WTC11 (cell line): ENCODE results near the gene TNFRSF1B. TPM values are rescaled to one million over a fixed set of nuclear protein-coding genes. Genes with fewer than 3 reads are reported as not detected.

Experiments
- ATAC-seq: fragments of 200-7000 bp; cut with Tn5 transposase; 2 replicates; pipeline ENCODE4 v1.10.0; 2021; ENCODE audit warnings: mild to moderate bottlenecking, moderate library complexity
- CTCF ChIA-PET: fragments of 300-600 bp; sonication (Branson Sonifier 250); formaldehyde crosslinking; loops from one replicate; lab custom pipeline; 2021; ENCODE audit warnings: antibody characterized with exemption; lab: Charles Lee
- POLR2A ChIA-PET: fragments of 350-600 bp; sonication (Branson Sonifier 250); formaldehyde crosslinking; loops from one replicate; lab custom pipeline; 2021; ENCODE audit warnings: antibody characterized with exemption; lab: Charles Lee
- DNase-seq: peaks from one replicate; pipeline ENCODE4 v3.0.0; 2021; ENCODE audit warnings: low spot score
- H3K27ac Mint-ChIP-seq: 2 replicates; pipeline ENCODE4 v1.8.0; 2021; ENCODE audit warnings: mixed read lengths
- H3K27me3 Mint-ChIP-seq: 2 replicates; pipeline ENCODE4 v1.8.0; 2021; ENCODE audit warnings: low read depth, mild to moderate bottlenecking, moderate library complexity, mixed read lengths
- H3K36me3 Mint-ChIP-seq: 2 replicates; pipeline ENCODE4 v1.8.0; 2021; ENCODE audit warnings: mixed read lengths
- H3K4me1 Mint-ChIP-seq: 2 replicates; pipeline ENCODE4 v1.8.0; 2022; ENCODE audit warnings: mixed read lengths
- H3K4me3 Mint-ChIP-seq: 2 replicates; pipeline ENCODE4 v1.8.0; 2021; ENCODE audit warnings: mild to moderate bottlenecking, moderate library complexity, mixed read lengths
- H3K9me3 Mint-ChIP-seq: 2 replicates; pipeline ENCODE4 v1.8.0; 2021; ENCODE audit warnings: mixed read lengths
- AFF4 ChIP-seq: sonication (generic); formaldehyde crosslinking; IDR thresholded peaks from 2 replicates; pipeline ENCODE4 v1.8.1; 2023; ENCODE audit warnings: mild to moderate bottlenecking, missing genetic modification reagents, borderline replicate concordance
- ATF6 ChIP-seq: sonication (generic); formaldehyde crosslinking; IDR thresholded peaks from 2 replicates; pipeline ENCODE4 v1.8.1; 2023; ENCODE audit warnings: mild to moderate bottlenecking, missing genetic modification reagents
- CREB1 ChIP-seq: sonication (generic); formaldehyde crosslinking; IDR thresholded peaks from 2 replicates; pipeline ENCODE4 v1.8.0; 2023; ENCODE audit warnings: mild to moderate bottlenecking, missing genetic modification reagents
- E2F4 ChIP-seq: sonication (generic); formaldehyde crosslinking; IDR thresholded peaks from 2 replicates; pipeline ENCODE4 v1.8.1; 2022; ENCODE audit warnings: low read depth, mild to moderate bottlenecking, moderate library complexity, missing genetic modification reagents, borderline replicate concordance
- GABPB1 ChIP-seq: sonication (generic); formaldehyde crosslinking; IDR thresholded peaks from 2 replicates; pipeline ENCODE4 v1.8.1; 2023; ENCODE audit warnings: mild to moderate bottlenecking, missing genetic modification reagents
- HMGXB4 ChIP-seq: sonication (generic); formaldehyde crosslinking; IDR thresholded peaks from 2 replicates; pipeline ENCODE4 v1.8.1; 2023; ENCODE audit warnings: mild to moderate bottlenecking, moderate library complexity, missing genetic modification reagents
- JAZF1 ChIP-seq: fragments of 250-450 bp; sonication (Bioruptor Pico); IDR thresholded peaks from 2 replicates; pipeline ENCODE4 v1.9.0; 2021; ENCODE audit warnings: moderate library complexity, mild to moderate bottlenecking, inconsistent platforms
- NR1H2 ChIP-seq: sonication (generic); formaldehyde crosslinking; IDR thresholded peaks from 2 replicates; pipeline ENCODE4 v1.9.0; 2021; ENCODE audit warnings: mild to moderate bottlenecking, moderate library complexity, missing genetic modification reagents
- PRRX2 ChIP-seq: fragments of 250-450 bp; sonication (Bioruptor Pico); IDR thresholded peaks from 2 replicates; pipeline ENCODE4 v1.8.0; 2021; ENCODE audit warnings: mild to moderate bottlenecking
- ZNF232 ChIP-seq: sonication (generic); formaldehyde crosslinking; IDR thresholded peaks from 2 replicates; pipeline ENCODE4 v1.8.0; 2022; ENCODE audit warnings: mild to moderate bottlenecking, missing genetic modification reagents
- ZNF317 ChIP-seq: sonication (generic); formaldehyde crosslinking; IDR thresholded peaks from 2 replicates; pipeline ENCODE4 v1.8.1; 2023; ENCODE audit warnings: low read depth, mild to moderate bottlenecking, moderate library complexity, missing genetic modification reagents, borderline replicate concordance
- ZNF512 ChIP-seq: sonication (generic); formaldehyde crosslinking; IDR thresholded peaks from 2 replicates; pipeline ENCODE4 v1.8.1; 2022; ENCODE audit warnings: missing genetic modification reagents, borderline replicate concordance
- total RNA-seq: library from RNA; stranded (reverse); gene quantifications from 3 replicates; pipeline ENCODE4 v1.2.3, GENCODE V29; 2021

The TNFRSF1B gene
- total RNA-seq, 1 experiment from 2014 or later = 2.7 TPM

GRCh38 chr1:12179111-12179519 is 12.3 kb downstream of the TNFRSF1B start (continued):
- TF ChIP-seq AFF4 (CRISPR knock-in tag) (no peak), CREB1 (no peak), PRRX2 (CRISPR knock-in tag) (no peak)
- TF ChIP-seq, all 79 proteins: peak for 0

GRCh38 chr1:12179676-12180075 is 12.9 kb downstream of the TNFRSF1B start:
- Mint-ChIP-seq H3K9me3 (no peaks in the 10 kb centered on the region), H3K27ac (no peak overlapping the region), H3K4me1 (peaks cover 36% of the 10 kb centered on the region), H3K36me3 (no peaks in the 10 kb centered on the region), H3K27me3 (no peaks in the 10 kb centered on the region; the same call in none of the 2 replicates), H3K4me3 (no peak overlapping the region)
- ChIA-PET CTCF (interaction anchor here (0.8 to 2.6 kb wide), 2 partner anchors 17 to 55 kb away, joined by 3 to 13 read pairs; no protein-coding TSS in a partner anchor), POLR2A (no interaction called here)
- DNase-seq = no peak
- no peak for ATAC-seq
- TF ChIP-seq HMGXB4 (CRISPR knock-in tag) = no peak
- TF ChIP-seq NR1H2 (CRISPR knock-in tag) = no peak
- no peak for TF ChIP-seq ZNF512 (CRISPR knock-in tag)
- TF ChIP-seq ATF6 (CRISPR knock-in tag) = no peak
- no peak for TF ChIP-seq JAZF1 (CRISPR knock-in tag)

GRCh38 chr1:12180315-12180714 is 13.5 kb downstream of the TNFRSF1B start:
- no peak for TF ChIP-seq ZNF232 (CRISPR knock-in tag)
- peak; percentile 68; the same call in 1 of the 2 replicates for TF ChIP-seq GABPB1 (CRISPR knock-in tag)
- ATAC-seq = no peak
- POLR2A ChIA-PET = interaction anchor here (0.6 kb wide), 1 partner anchor 137 kb away, joined by 4 read pairs; no protein-coding TSS in a partner anchor
- peaks cover 32% of the 10 kb centered on the region for H3K4me1 Mint-ChIP-seq
- H3K27me3 Mint-ChIP-seq = no peaks in the 10 kb centered on the region; the same call in none of the 2 replicates
- no peak overlapping the region for H3K4me3 Mint-ChIP-seq
- CTCF ChIA-PET = interaction anchor here (0.8 to 2.6 kb wide), 3 partner anchors 16 to 56 kb away, joined by 3 to 13 read pairs (median 3); no protein-coding TSS in a partner anchor
- H3K27ac Mint-ChIP-seq = no peak overlapping the region
- H3K9me3 Mint-ChIP-seq = no peaks in the 10 kb centered on the region; the same call in 1 of the 2 replicates
- no peaks in the 10 kb centered on the region for H3K36me3 Mint-ChIP-seq
- DNase-seq = no peak

- ChIA-PET CTCF (interaction anchor here (1.0 to 2.6 kb wide), 2 partner anchors 16 to 19 kb away, joined by 3 to 13 read pairs; no protein-coding TSS in a partner anchor), POLR2A (no interaction called here)
- H3K9me3 Mint-ChIP-seq = no peaks in the 10 kb centered on the region; the same call in 1 of the 2 replicates
- H3K36me3 Mint-ChIP-seq = no peaks in the 10 kb centered on the region
- H3K4me1 Mint-ChIP-seq = peaks cover 29% of the 10 kb centered on the region
- no peak for ATAC-seq
- no peak overlapping the region for H3K4me3 Mint-ChIP-seq
- no peaks in the 10 kb centered on the region; the same call in none of the 2 replicates for H3K27me3 Mint-ChIP-seq
- H3K27ac Mint-ChIP-seq = no peak overlapping the region
- DNase-seq = no peak
- TF ChIP-seq ZNF317 (CRISPR knock-in tag) (no peak), E2F4 (CRISPR knock-in tag) (no peak)
These were observed 14.1 kb downstream of the TNFRSF1B start for GRCh38 chr1:12180903-12181302.
